Spleen (tissue), 11 donors: ENCODE measurements around the gene PPP2R2D. TPM values are rescaled to one million over a fixed set of nuclear protein-coding genes. Genes with fewer than 3 reads are reported as not detected.

Experiments used
- DNase-seq: peaks from one replicate; pipeline ENCODE4 v3.0.0-alpha.2; 2020
- H3K27ac ChIP-seq, 8 donors: fragments of 200-600 bp; sonication (generic) in 7 of 8; 1 replicate in 4 of 8; 2 replicates in 4 of 8; pipeline versions ENCODE4 v1.5.0 to v1.8.0; 2016 to 2021; ENCODE audit warnings: inconsistent platforms in 4 of 8, mild to moderate bottlenecking in 4 of 8, moderate library complexity in 1 of 8
- H3K27me3 ChIP-seq, 7 donors: fragments of 200-600 bp; sonication (generic) in 6 of 7; replicated peaks in 1 of 7; 1 replicate in 4 of 7; 2 replicates in 3 of 7; pipeline versions ENCODE4 v1.5.0 to v1.8.0; 2016 to 2021; ENCODE audit warnings: inconsistent platforms in 3 of 7, mild to moderate bottlenecking in 1 of 7
- H3K36me3 ChIP-seq, 6 donors: fragments of 200-600 bp; sonication (generic) in 5 of 6; 1 replicate in 4 of 6; 2 replicates in 2 of 6; pipeline versions ENCODE4 v1.5.0 to v1.8.0; 2016 to 2021; ENCODE audit warnings: inconsistent platforms in 2 of 6
- H3K4me1 ChIP-seq, 6 donors: fragments of 200-600 bp; sonication (generic) in 5 of 6; 1 replicate in 3 of 6; 2 replicates in 3 of 6; pipeline versions ENCODE4 v1.5.0 to v1.8.0; 2016 to 2021; ENCODE audit warnings: inconsistent platforms in 3 of 6
- H3K4me3 ChIP-seq, 8 donors: fragments of 200-600 bp; sonication (generic) in 7 of 8; 1 replicate in 4 of 8; 2 replicates in 4 of 8; pipeline versions ENCODE4 v1.5.0 to v1.8.0; 2016 to 2021; ENCODE audit warnings: inconsistent platforms in 4 of 8, mild to moderate bottlenecking in 4 of 8, moderate library complexity in 2 of 8
- H3K9me3 ChIP-seq, 8 donors: fragments of 200-600 bp; sonication (generic) in 7 of 8; 1 replicate in 4 of 8; 2 replicates in 4 of 8; pipeline versions ENCODE4 v1.5.0 to v1.8.0; 2016 to 2021; ENCODE audit warnings: inconsistent platforms in 4 of 8
- CTCF ChIP-seq, 11 experiments: fragments of 200-600 bp in 7 of 11; fragments of 450-650 bp in 4 of 11; sonication (generic) in 4 of 11; IDR thresholded peaks in 8 of 11; conservative IDR thresholded peaks in 3 of 11; 1 replicate in 7 of 11; 2 replicates in 4 of 11; pipeline versions ENCODE4 v1.4.0 to v1.8.0; 2016 to 2021; ENCODE audit warnings: antibody characterized with exemption in 11 of 11, inconsistent platforms in 4 of 11, mild to moderate bottlenecking in 1 of 11
- POLR2A ChIP-seq, 3 donors: fragments of 450-650 bp; IDR thresholded peaks; one replicate each; pipeline ENCODE4 v1.5.1; 2017; ENCODE audit warnings: antibody characterized with exemption in 3 of 3, mild to moderate bottlenecking in 1 of 3
- POLR2AphosphoS5 ChIP-seq, 3 donors: sonication (generic); formaldehyde crosslinking; IDR thresholded peaks; one replicate each; pipeline ENCODE4 v1.5.1; 2017; ENCODE audit warnings: antibody characterized with exemption in 3 of 3
- WGBS, 5 donors: extraction: QIAGEN DNeasy Blood & Tissue Kit in 3 of 5; methylation state at CpG; one replicate each; pipeline versions ENCODE4 v1.1.5 to v1.1.7; 2013 to 2018; 5-methylcytosine and 5-hydroxymethylcytosine counted together
- intact Hi-C: fragments of 100-400 bp; cut with DNase I; formaldehyde crosslinking; loops from one replicate; pipeline ENCODE4 v1.15.0; 2023; ENCODE audit warnings: low total_unique reads
- polyA plus RNA-seq, 3 donors: library from polyadenylated mRNA; stranded (reverse); fragments of 200-250 nt; gene quantifications; one replicate each; pipeline ENCODE4 v1.2.1, GENCODE V29; 2013
- total RNA-seq, 7 donors: library from RNA; depleted of rRNA in 3 of 7; stranded (reverse); fragments of >200 nt in 3 of 7; fragmentation: NEBNext Ultra II Directional in 4 of 7; extraction: Animal tissue kit (Norgen Biotek cat#: 25700) in 4 of 7; gene quantifications; one replicate each; pipeline versions ENCODE4 v1.1.0 to v1.2.1, GENCODE V29; 2016 to 2021
- donor health status: healthy with polysubstance abuse.
- donor health status: DM: no; HTN: no; CAD: no; lungs with moderate emphysema.
- donor health status: DM: no; HTN: no; CAD: no.
- donor health status: Bipolar disorder and iron deficiency.
- donor health status: healthy.
- donor health status: DM: no; HTN: no; CAD: no.
- donor health status: DM: yes; HTN: yes; CAD: no.

The PPP2R2D gene
- total and polyA plus RNA-seq, 10 donors, result 15.6 to 41.2 (median 32.0) TPM

DNA sequence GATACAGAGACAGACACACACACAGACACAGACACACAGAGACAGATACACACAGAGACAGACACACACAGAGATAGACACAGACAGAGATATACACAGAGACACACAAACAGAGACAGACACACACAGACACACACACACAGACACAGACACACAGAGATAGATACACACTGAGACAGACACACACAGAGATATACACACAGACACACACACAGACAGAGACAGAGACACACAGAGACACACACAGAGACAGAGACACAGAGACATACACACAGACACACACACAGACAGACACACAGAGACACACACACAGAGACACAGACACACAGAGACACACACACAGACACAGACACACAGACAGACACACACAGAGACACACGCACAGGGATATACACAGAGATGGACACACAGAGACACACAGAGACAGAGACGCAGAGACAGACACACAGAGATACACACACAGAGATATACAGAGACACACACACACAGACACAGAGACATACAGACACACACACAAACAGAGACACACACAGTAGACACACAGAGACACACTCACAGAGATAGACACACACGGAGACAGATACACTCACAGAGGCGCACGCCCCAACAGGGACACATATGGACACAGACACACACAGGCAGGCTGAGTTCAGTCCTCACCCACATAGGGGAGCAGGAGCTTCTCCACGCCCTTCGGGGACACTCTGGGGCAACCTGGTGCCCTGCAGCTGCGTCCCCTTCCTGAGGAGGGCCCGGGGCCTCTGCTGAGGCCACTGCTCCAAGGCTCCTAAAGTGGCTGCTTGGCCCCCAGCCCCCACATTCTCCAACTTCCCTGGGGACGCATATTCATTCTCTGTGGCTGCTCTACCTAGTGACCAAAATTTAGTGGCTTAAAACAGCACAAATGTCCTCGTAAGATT, 10.3 kb upstream of the PPP2R2D start:
- WGBS, 5 donors, result 81 to 85% (median 83%) methylated on average over 10 to 11 of the region's 11 CpGs
- peaks cover 0 to 47% (median 3%) of the 10 kb centered on the region in 7 donors for H3K27me3 ChIP-seq
- intact Hi-C loops, result no loop called here
- peaks cover 0 to 4% (median 2%) of the 10 kb centered on the region in 6 donors for H3K4me1 ChIP-seq
- TF ChIP-seq POLR2AphosphoS5 (IDR thresholded peaks at IDR 0.05) (no peak), POLR2A (IDR thresholded peaks at IDR 0.05) (no peak), CTCF (IDR thresholded peaks at IDR 0.05 in 8 of 11, conservative IDR thresholded peaks at IDR 0.05 in 3 of 11) (no peak)
- H3K4me3 ChIP-seq, result no peak overlapping the region
- H3K27ac ChIP-seq, result no peak overlapping the region
- H3K9me3 ChIP-seq, result no peaks in the 10 kb centered on the region
- peak; percentile 59 for DNase-seq
- H3K36me3 ChIP-seq, result no peaks in the 10 kb centered on the region

DNA sequence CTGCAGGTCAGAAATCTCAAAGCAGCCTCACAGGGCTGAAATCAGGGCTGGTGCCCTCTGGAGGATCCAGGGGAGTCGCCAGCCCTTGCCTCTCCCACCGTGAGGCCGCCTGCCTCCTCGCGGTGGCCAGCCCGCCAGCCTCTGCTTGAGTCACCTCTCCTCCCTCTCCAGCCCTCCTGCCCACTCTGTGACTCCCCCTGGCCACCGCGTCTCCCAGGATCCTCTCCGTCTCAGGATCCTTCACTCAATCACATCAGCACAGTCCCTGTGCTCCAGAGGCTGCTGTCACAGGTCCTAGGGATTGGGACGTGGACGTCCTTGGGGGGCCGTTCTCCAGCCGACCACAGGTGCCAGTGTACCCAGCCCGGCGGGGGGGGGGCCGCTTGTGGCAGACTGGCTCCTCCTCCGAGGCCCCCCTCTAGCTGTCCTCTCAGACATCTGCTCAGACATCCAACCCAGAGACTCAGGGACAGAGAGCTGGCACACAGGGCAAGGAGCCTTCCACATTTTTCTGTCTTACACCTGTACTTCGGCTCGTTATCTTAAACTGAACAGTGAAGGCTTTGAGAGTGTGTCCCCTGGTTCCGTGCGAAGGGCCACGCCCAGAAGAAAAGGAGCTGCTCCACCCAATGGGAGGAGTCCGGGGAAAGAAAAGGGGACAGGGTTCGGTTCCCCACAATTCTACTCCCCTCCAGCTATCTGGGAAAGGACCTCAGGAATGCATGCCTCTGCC, 9.4 kb upstream of the PPP2R2D start:
- Histone ChIP-seq H3K9me3 (no peaks in the 10 kb centered on the region), H3K36me3 (no peaks in the 10 kb centered on the region), H3K27ac (no peak overlapping the region), H3K4me3 (no peak overlapping the region), H3K27me3 (peaks cover 0 to 41% (median 3%) of the 10 kb centered on the region in 7 donors), H3K4me1 (peaks cover 0 to 3% (median 0%) of the 10 kb centered on the region in 6 donors)
- DNase-seq, result peak; percentile 69
- 50 to 69% (median 57%) methylated on average over 17 to 24 of the region's 24 CpGs for WGBS, 5 donors
- intact Hi-C loops, result no loop called here
- TF ChIP-seq POLR2AphosphoS5 (IDR thresholded peaks at IDR 0.05), result no peak
- no peak for TF ChIP-seq POLR2A (IDR thresholded peaks at IDR 0.05)
- TF ChIP-seq CTCF (IDR thresholded peaks at IDR 0.05 in 8 of 11, conservative IDR thresholded peaks at IDR 0.05 in 3 of 11), result no peak

DNA sequence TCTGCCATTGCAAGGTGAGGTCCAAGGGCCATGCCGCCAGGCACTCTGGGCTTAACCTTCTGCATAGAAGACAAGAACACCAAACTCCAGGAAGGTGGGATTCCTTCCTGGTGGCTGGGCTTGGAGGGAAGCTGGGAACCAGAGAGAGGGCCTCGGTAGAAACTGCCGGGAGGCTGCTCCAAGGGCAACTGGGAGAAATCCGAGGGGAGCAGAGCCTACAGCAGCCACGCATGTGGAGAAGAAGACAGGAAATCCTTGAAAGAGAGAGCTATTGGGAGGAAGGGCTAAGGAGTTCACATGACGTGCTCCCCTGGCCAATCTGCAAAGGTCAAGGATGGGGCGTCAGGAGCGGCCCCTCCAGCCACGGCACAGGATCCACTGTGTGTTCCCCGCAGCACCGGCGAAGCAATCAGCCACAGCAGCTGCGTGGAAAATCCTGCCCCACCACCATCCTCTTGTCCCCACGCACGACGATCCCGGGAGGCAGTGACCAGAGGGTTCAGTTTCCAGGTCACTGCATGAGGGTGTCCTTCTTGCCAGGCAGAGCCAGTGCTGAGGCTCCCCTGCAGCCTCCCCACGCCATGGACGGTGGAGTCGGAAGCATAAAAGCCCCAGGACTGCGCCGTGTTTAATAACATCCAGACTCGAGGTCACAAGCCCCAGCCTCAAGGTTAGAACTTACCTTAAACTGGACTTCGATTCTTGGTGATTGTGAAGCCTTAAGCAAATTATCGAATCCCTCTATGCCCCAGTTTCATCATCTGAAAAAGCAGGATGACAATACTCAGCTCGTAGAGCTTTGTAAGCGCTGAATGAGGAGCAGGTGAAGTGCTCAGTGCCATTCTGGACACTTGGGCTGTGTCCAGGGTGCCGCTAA, 8.6 kb upstream of the PPP2R2D start:
- DNase-seq, result peak; percentile 68
- 72 to 82% (median 74%) methylated on average over 21 to 28 of the region's 28 CpGs for WGBS, 5 donors
- TF ChIP-seq POLR2AphosphoS5 (IDR thresholded peaks at IDR 0.05), result no peak
- TF ChIP-seq CTCF (IDR thresholded peaks at IDR 0.05 in 8 of 11, conservative IDR thresholded peaks at IDR 0.05 in 3 of 11), result no peak
- TF ChIP-seq POLR2A (IDR thresholded peaks at IDR 0.05), result no peak
- Histone ChIP-seq H3K27me3 (peaks cover 0 to 34% (median 3%) of the 10 kb centered on the region in 7 donors), H3K27ac (no peak overlapping the region), H3K36me3 (no peaks in the 10 kb centered on the region), H3K4me1 (peaks cover 0 to 11% (median 0%) of the 10 kb centered on the region in 6 donors), H3K9me3 (no peaks in the 10 kb centered on the region), H3K4me3 (no peak overlapping the region)
- intact Hi-C loops, result no loop called here
